ENCODE data around the gene TPRG1L.

TPRG1L gene

GRCh38 chr1:3600354-3600753 lies 24.5 kb upstream of the TPRG1L start:
- no peak overlapping the region for H3K27ac ChIP-seq (replicated peaks)
- H3K4me3 ChIP-seq (replicated peaks; ENCODE audit: insufficient read depth, low read length), result no peak overlapping the region
- no peak for DNase-seq (ENCODE audit: low read depth in 1 of 2, low spot score in 1 of 2)
- TF ChIP-seq GABPA (IDR thresholded peaks at IDR 0.05; ENCODE audit: low read depth), result no peak
- no peak for TF ChIP-seq CTCF (IDR thresholded peaks at IDR 0.05; ENCODE audit: insufficient read depth, low read length)
- no peak for TF ChIP-seq SPI1 (IDR thresholded peaks at IDR 0.05; ENCODE audit: borderline replicate concordance, low read depth)
- TF ChIP-seq POLR2AphosphoS5 (IDR thresholded peaks at IDR 0.05; ENCODE audit: low read depth), result no peak
- TF ChIP-seq, protein P1, sequence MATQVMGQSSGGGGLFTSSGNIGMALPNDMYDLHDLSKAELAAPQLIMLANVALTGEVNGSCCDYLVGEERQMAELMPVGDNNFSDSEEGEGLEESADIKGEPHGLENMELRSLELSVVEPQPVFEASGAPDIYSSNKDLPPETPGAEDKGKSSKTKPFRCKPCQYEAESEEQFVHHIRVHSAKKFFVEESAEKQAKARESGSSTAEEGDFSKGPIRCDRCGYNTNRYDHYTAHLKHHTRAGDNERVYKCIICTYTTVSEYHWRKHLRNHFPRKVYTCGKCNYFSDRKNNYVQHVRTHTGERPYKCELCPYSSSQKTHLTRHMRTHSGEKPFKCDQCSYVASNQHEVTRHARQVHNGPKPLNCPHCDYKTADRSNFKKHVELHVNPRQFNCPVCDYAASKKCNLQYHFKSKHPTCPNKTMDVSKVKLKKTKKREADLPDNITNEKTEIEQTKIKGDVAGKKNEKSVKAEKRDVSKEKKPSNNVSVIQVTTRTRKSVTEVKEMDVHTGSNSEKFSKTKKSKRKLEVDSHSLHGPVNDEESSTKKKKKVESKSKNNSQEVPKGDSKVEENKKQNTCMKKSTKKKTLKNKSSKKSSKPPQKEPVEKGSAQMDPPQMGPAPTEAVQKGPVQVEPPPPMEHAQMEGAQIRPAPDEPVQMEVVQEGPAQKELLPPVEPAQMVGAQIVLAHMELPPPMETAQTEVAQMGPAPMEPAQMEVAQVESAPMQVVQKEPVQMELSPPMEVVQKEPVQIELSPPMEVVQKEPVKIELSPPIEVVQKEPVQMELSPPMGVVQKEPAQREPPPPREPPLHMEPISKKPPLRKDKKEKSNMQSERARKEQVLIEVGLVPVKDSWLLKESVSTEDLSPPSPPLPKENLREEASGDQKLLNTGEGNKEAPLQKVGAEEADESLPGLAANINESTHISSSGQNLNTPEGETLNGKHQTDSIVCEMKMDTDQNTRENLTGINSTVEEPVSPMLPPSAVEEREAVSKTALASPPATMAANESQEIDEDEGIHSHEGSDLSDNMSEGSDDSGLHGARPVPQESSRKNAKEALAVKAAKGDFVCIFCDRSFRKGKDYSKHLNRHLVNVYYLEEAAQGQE (IDR thresholded peaks at IDR 0.05; ENCODE audit: insufficient replicate concordance, low read depth), result no peak
- no peaks in the 10 kb centered on the region for H3K27me3 ChIP-seq (ENCODE audit: insufficient read depth, poor library complexity, severe bottlenecking)

- TF ChIP-seq SPI1 (IDR thresholded peaks at IDR 0.05; ENCODE audit: borderline replicate concordance, low read depth), result no peak
- TF ChIP-seq GABPA (IDR thresholded peaks at IDR 0.05; ENCODE audit: low read depth), result no peak
- TF ChIP-seq CTCF (IDR thresholded peaks at IDR 0.05; ENCODE audit: insufficient read depth, low read length), result no peak
- no peak for TF ChIP-seq POLR2AphosphoS5 (IDR thresholded peaks at IDR 0.05; ENCODE audit: low read depth)
- TF ChIP-seq, protein P1 (IDR thresholded peaks at IDR 0.05; ENCODE audit: insufficient replicate concordance, low read depth), result no peak
These were observed 23.1 kb upstream of the TPRG1L start for GRCh38 chr1:3601743-3602142.

GRCh38 chr1:3602375-3602774 lies 22.4 kb upstream of the TPRG1L start:
- Histone ChIP-seq H3K27me3 (ENCODE audit: insufficient read depth, poor library complexity, severe bottlenecking) (no peaks in the 10 kb centered on the region), H3K27ac (replicated peaks) (peak overlapping the region; percentile 47; the same call in 1 of the 2 replicates), H3K4me3 (replicated peaks; ENCODE audit: insufficient read depth, low read length) (no peak overlapping the region)
- DNase-seq (ENCODE audit: low read depth in 1 of 2, low spot score in 1 of 2), result no peak
- TF ChIP-seq, protein P1 (IDR thresholded peaks at IDR 0.05; ENCODE audit: insufficient replicate concordance, low read depth), result no peak
- no peak for TF ChIP-seq POLR2AphosphoS5 (IDR thresholded peaks at IDR 0.05; ENCODE audit: low read depth)
- TF ChIP-seq CTCF (IDR thresholded peaks at IDR 0.05; ENCODE audit: insufficient read depth, low read length), result no peak
- no peak for TF ChIP-seq GABPA (IDR thresholded peaks at IDR 0.05; ENCODE audit: low read depth)
- TF ChIP-seq SPI1 (IDR thresholded peaks at IDR 0.05; ENCODE audit: borderline replicate concordance, low read depth), result no peak

More at GRCh38 chr1:3601743-3602142, 23.1 kb upstream of the TPRG1L start:
- Histone ChIP-seq H3K27ac (replicated peaks) (no peak overlapping the region), H3K27me3 (ENCODE audit: insufficient read depth, poor library complexity, severe bottlenecking) (no peaks in the 10 kb centered on the region), H3K4me3 (replicated peaks; ENCODE audit: insufficient read depth, low read length) (no peak overlapping the region)
- DNase-seq (ENCODE audit: low read depth in 1 of 2, low spot score in 1 of 2), result no peak

Data from HL-60 (cell line).